Inflammatory macrophage treated with lipopolysaccharide for 4 hours (primary cell): ENCODE results near the gene CP.
"Not testable (repeated sequence)": the region's sequence is repeated elsewhere in the genome, so short reads cannot be mapped to it uniquely, and the experiment has no call there.

Experiments
- DNase-seq: peaks from one replicate; pipeline ENCODE4 v3.0.0-alpha.2; 2020

The CP gene

DNA sequence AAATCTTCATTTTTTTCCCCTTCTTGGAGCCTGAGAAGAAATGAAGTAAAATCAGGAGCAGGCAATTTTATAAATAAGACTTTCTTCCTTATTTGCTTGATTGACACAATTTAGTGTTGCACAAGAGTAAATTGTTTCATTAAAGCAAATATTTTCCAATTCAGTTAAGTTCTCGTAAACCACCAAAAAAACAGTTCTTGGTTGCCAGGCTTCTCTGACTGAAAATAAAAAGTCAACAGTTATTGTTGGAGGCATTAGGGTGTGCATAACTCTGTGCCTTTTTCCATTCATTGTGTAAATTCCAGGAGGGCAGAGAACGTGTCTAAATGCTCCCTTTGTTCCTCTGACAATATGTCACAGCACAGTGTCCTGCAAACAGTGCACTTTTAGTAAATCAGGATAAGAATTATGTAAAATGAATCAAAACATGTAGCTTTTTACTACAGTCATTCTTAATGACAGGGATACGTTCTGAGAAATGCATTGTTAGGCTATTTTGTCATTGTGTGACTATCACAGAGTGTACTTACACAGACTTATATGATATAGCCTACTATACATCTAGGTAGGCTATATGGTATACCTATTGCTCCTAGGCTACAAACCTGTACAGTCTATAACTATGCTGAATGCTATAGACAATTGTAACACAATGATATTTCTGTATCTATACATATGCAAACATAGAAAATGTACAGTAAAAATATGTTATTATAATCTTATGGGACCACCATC lies at the start of gene CP:
CP (minus strand) TSS at position 47 of the 735 bp plus-strand sequence; CDS start at position 10, 37 bp downstream.
- DNase-seq: peak; percentile 35

DNA sequence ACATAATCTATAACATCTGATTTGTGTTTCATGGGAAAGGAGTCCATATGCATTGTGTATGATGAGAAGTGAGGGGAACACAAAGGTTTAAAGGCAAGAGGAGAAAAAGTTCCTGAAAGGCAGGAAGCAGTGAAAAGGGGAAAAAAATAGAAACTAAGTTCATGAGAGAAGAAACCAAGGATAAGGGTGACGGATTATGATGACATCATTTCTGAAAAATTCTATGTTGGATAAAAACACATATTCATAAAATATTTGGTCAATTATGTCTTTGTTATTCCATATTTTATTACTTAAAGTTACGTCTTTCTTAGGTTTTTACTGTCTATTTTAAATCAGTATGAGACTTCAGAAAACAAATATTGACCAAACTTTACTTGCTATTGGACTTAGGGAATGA lies 48.6 kb upstream of the CP start:
- no peak for DNase-seq

DNA sequence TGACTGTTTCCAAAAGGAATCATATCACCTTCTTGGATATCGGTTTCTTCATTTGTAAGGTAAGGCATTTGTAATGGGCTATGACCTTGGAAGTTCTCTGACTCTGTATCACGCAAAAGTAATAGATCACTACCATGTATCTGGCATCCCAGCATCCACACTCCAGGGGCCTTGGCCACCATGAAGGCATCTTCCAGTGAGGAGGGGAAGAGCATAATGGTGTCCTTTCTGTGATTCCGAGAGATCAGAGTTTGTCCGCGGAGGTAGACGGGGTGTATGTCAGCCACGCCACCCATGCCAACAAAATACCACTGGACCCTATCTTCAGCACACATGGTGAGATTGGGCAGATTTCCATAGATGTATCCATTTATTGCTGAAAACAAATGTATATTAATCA lies 48.1 kb upstream of the CP start:
- DNase-seq: no peak

DNA sequence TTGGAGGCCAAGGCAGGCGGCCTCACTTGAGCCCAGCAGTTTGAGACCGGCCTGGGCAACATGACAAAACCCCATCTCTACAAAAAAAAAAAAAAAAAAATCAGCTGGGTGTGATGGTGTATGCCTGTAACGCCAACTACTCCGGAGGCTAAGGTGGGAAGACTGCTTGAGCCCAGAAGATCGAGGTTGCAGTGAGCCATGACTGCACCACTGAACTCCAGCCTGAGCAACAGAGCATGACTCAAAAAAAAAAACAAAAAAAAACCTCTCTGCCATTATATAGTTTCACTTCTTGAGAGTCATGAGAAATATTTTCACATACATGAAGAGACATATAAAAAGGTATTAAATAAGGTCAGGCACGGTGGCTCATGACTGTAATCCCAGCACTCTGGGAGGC lies 45.9 kb upstream of the CP start:
- DNase-seq: peak; percentile 17

DNA sequence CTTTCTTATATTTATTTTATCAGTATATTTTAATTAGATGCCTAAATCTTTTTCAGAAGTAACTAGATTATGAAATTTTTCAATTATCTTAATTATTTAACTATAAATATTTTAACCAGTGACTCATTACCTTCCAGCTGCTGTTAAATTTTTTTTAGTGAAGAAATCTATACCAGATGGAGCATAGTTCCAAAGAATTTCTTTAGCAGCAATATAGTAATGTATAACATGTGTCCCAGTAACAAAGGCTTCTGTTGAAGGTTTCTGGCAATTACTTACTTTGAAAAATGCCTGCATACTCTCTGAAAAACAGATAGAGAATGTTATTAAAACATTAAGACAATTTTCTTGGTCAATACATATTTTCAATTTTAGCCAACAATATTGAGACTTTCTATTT lies 45.1 kb upstream of the CP start:
- no peak for DNase-seq

DNA sequence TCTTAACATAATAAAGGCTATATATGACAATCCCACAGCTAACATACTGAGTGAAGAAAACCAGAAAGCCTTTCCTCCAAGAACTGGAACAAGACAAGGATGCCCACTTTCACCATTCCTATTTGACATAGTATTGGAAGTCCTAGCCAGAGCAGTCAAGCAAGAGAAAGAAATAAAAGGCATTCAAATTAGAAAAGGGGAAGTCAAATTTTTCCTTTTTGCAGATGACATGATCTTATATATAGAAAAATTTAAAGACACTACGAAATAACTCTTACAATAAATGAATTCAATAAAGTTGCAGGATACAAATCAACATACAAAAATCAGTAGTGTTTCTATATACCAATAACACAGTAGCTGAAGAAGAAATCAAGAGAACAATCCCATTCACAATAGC lies 42.2 kb upstream of the CP start:
- DNase-seq: no peak

DNA sequence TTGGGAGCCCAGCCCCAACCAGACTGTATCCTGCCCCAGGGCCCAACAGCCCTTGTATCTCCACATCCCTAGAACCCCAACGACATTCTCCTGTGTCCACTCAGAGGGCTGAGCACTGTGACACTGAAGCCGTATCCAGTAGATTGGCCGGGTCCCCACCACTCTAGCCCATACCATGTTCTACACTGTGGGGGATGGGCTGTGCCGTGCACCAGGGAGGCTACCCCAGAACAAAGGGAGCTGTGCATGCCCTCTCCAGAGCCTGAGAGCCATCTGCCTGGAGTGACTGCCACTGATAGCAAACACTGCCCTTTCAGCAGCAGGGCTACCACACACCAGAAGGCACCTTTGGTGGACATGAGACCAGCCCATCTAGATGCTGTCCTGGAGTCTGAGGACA lies 37.1 kb upstream of the CP start:
- no peak for DNase-seq

DNA sequence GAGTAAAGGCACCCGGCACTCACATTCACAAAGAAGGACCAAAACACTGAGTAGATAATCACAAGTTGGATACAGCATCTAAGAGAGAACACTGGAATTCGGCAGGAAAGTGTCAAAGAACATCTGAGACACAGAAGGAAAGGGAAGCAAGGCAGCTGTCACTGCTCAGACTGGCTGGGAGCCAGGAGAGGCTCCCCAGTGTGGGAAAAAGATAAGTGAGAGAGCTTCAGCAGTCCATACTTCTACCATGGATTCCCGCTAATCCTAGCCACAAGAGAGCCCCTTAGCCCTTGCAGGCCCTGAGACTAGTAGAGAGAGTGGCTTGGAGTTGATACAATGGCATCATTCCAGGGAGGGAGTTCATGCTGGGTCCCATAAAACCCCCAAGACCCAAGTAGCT lies 36.7 kb upstream of the CP start:
- no peak for DNase-seq

DNA sequence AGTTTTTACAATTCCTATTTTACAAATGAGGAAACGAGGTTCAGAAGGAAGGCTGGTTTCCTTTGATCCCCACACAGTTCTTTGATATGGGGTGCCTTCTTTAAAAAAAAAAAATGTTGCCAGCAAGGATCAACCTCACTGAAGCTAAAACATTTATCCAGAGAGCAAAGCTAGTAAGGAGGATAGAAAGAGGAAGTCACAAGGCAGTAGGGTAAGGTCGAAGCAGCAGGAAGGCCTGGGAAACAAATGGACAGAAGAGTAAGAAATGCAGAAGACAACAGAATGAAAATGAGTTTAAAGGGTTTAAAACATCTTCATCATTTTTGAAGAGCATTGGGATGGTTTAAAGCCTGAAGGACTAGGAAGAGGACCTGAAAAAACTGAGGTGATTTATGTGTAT lies 30.6 kb upstream of the CP start:
- DNase-seq: no peak

DNA sequence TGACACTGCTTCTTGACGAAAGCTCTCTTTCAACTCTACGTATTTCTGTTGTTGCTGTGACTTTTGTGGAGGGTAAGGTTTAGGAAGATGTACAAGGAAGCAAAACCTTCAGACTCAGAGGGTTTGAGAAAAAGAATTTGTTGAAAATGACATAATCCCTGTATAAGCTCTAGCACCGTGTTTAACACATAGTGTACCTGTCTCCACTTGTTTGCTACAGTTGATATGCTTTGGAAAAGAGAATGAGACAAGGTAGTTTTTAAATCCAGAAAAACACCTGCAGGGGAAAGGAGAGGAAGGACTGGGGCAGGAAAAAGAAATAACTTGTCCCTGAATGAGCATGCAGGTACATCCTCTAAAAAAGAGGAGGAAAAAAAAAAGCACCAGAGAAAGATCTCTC lies 29.6 kb upstream of the CP start:
- no peak for DNase-seq

DNA sequence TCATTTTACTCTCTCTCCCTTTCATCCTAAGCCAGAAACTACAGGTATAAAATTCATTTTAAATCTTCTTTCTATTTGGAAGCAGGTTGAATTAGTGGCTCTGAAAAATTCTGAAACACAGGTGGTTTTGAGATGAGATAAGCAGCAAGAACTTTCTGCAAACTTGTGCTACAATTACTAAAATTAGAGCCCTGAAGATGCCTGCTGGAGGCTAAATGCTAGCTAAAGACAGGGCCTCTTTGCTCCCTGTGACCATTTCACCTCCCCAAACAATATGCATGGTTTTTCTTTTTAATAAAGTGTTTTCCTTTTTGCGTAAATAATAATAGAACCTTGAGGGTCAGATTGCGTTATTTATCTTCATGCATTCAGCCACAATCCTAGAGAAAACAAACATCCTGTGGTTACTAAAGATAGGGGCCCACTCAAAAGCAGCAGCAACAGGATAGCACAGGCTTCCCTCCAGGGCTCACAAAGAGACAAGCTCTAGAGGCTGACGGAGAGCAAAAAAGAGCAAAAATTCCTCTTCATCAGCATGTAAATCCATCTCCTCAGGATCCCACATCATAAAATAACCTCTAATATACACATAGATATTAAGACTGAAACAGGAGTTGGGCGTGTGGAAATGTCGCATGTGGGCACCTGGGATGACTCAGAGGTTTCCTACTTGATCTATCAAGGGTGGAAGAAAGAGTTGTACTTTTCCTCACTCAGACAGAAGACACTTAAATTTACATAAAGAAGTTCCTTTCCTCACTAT lies 26.5 kb upstream of the CP start:
- no peak for DNase-seq

DNA sequence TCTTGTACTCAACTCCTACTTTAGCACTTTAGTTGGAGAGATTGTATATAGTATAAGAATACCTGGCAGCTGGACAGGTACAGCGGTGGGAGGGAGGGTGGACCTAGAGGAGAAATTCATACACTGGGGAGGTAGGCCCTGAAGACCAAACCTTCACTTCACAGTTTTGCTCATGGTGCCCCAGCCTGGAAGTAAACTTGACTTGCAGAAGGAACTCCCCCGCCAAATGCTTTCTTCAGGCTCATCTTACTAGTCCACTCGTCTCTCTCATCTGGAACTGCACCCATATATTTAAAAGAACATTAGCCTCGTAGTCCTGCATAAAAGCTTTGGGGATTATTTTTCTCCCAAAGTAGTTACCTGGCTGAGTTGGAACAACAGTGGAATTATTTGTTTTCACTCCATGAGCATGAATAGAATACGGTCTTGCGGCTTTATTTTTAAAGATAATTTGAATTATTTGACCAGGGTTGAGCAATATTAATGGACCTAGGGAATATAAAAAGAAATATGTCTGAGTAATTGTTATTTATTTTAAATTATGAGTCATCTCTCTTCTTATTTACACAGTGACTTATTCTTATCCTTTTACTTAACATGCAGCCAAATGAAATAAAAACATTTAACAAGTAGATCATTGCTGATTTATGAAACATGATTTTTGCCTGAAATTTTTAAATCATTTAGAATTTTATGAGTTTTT lies 25.5 kb upstream of the CP start:
- no peak for DNase-seq

DNA sequence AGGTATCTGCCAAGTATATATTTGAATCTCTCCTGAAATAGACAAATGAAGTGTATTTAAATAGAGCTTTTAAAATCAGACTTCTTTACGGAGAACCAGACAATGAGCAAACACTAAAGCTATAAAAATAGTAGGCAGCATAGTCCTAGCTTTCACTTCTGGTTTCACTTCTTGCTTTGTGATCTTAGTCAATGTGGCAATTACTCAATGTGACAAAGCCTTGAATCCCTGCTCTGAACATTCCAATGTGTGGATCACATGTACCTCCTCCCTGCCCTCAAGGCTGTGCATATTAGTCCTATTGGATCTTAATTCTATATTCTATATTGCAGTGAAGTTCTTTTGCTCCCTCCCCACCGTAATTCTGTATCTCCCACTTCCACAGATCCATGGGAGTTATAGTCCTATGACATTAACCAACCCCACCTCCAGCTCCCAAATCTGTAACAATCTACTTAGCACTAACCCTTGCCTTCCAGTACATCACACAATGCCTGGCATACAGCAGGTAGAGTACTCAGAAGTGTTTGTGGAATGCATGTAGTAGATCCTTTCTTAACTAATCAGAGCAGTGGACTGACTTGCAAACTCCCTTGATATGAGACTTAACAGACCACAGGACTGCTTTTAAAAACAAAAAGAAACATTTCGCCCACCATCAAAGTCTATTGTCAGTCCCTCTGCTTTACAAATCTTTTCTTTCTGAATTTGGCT lies 24.3 kb upstream of the CP start:
- DNase-seq: peak; percentile 83

DNA sequence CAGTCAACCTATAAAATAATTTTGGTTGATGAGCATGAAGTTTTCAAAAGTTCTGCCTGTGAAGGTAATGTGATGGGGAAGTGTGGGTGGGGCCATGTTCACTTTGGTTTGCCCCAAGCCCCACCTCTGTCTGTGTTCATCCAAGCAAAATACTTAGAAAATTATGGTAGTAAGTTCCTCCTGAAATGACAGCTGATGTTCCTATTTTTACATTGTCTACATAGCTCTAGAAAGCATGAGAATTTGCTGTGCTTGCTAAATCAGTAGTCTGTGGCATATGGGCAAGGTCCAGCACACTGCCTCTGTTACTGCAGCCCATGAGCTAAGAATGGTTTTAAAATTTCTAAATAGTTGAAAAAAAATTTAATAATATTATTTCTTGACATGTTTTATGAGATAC lies 21.9 kb upstream of the CP start:
- DNase-seq: peak; percentile 48

DNA sequence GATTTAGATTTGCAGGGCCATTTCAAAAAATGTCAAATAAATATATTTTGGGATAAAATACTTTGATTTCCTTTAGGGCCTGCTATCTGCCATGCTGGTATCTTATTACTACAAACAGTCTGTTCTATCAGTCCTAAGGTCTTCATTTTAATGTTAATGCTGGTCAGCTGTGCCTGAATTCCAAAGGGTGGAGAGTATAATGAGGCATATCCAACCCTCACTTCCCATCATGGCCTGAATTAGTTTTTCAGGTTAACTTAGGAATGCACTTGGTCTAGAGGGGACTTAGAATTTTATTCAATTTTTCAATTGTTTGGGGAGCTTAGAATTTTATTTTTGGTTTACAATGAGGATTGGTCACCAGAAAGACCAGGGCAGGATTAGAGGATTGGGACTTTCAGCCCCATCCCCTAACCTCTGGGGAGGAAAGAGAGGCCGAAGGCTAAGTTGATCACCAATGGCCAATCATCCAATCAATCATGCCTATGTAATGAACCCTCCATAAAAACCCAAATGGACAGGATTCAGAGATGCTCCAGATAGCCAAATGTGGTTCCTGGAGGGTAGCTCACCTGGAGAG lies 17.8 kb upstream of the CP start:
- DNase-seq: no peak

DNA sequence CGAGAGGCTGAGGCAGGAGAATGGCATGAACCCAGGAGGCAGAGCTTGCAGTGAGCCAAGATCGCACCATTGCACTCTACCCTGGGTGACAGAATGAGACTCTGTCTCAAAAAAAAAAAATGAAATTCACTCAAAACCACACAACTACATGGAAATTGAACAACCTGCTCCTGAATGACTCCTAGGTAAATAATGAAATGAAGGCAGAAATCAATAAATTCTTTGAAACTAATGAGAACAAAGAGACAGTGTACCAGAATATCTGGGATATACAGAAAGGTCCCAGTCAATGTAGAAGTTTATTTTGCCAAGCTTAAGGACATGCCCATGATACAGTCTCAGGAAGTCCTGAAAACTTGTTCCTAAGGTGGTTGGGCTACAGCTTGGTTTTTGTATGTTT lies 16.6 kb upstream of the CP start:
- not testable (repeated sequence) for DNase-seq

DNA sequence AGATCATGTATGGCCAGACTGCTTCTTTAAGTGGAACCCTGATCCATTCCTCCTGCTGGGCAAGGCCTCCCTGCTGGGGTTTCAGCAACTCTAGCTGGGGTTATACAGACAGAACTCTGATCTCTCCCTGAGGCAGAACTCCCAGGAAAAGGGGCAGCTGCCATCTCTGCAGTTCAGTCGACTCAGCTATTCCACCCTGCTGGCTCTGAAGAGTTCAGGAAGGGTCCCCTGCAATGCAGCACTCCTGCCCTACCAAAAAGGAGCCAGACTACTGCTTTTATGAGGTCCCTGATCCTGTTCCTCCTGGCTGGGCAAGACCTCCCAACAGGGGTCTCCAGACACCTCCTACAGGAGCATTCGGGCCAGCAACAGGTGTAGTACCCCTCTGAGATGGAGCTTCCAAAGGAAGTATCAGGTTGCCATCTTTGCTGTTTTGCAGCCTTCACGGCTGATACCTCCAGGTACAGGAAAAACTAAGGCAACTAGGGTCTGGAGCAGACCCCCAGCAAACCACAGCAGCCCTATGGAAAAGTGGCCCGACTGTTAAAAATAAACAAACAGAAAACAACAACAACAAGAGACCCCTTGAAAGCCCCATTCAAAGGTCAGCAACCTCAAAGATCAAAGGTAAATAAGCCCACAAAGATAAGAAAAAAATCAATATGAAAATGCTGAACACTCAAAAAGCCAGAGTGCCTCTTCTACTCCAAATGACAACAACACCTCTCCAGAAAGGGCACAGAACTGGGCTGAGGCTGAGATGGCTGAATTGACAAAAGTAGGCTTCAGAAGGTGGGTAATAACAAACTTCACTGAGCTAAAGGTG lies 14.2 kb upstream of the CP start:
- DNase-seq: no peak

DNA sequence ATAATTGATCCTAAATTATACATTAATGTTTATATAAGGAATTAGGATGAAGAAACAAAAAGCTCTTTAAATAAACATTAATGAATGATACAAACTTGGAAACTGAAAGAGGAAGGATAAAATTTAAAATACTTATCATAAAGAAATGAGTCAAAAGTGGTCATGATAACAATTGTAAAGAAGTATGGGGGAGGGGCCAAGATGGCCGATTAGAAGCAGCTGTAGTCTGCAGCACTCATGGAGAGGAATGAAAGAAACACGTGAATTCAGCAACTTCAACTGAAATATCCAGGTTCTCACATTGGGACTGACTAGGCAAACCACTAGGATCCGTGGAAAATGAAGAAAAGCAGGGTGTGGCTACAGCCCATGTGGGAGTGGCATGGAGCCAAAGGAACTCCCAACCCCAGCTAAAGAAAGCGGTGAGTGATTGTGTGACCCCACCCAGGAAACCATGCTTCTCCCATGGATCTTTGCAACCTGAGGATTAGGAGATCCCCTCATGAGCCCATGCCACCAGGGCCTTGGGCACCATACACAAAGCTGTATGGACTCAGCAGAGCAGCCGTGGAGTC lies 13.1 kb upstream of the CP start:
- DNase-seq: peak; percentile 56

DNA sequence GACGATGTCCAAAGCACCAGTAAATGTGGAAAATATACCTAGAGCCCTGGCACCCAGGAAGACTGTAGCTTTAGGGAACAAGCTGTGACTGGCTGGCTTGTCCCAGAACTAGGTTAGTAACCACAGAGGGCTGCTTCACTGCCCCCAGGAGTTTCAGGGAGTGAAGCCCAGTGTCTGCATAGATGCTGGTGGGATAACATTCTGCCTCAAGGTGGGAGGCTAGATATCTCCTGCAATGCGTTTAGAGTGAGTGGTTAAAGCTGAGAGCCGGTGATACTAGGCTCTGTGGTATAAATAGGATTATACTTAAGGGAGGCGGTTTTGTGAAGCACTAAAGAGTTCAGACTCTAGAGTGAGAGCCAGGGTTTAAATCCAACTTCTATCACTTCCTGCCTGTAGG lies 11.7 kb upstream of the CP start:
- no peak for DNase-seq

DNA sequence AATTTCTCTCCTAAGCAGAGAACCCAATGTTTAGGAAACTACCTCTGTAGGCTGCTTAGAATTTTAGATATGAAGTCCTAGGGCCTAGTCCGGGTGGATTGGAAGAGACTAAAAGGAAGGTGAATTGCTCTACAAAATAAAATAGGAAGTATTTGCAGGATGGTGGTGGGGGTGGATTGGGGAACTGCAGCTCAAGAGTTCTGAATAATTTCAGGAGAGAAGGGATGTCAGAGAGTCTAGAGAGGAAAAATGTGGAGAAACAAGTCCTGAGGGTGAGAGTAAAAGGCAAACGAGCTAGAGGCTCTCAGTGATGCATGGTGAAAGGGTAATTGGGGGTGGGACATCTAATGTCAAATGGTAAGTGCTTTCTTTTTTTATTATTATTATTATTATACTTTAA lies 10.2 kb upstream of the CP start:
- DNase-seq: no peak

DNA sequence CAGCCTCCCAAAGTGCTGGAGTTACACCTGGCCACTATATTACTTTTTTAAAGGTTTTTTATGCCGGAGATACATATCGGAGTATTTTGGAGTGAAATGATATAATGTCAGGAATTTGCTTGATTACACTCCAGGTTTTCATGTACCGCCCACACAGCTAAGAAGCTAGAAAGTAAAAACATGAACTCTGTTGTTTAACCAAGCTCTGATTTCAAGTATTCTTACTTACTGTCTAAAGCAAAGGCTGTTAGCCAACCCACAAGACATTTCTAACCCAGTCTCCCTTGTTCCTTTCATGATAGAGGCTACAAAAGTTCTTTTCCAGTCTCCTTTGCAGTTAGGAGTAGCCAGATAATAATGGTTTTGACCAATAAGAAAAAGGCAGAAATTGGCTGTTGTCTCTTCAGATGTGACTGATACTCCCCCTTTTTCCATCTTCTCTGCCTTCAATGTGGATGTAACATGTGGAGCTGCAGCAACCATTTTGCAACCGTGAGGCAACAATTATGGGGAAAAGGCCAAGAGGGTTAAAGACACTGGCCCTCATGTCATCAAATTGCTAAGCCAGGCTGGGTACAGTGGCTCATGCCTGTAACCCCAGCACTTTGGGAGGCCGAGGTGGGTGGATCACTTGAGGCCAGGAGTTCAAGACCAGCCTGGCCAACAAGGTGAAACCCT lies 6.1 kb upstream of the CP start:
- DNase-seq: no peak
